ENCODE measurements around the gene NTNG1.

The NTNG1 gene

GRCh38 chr1:107494061-107494460 is 353.2 kb downstream of the NTNG1 start:
- FAIRE-seq (no peak), DNase-seq (ENCODE audit: low spot score) (no peak)

GRCh38 chr1:107496002-107496401 is 355.2 kb downstream of the NTNG1 start:
- DNase-seq (ENCODE audit: low spot score) (no peak), FAIRE-seq (no peak)

- no peak for FAIRE-seq
- DNase-seq (ENCODE audit: low spot score) = no peak
These were observed 358.4 kb downstream of the NTNG1 start for GRCh38 chr1:107499139-107499744.

GRCh38 chr1:107501081-107501605 is 360.3 kb downstream of the NTNG1 start:
- no peak for FAIRE-seq
- no peak for DNase-seq (ENCODE audit: low spot score)

- DNase-seq (ENCODE audit: low spot score) (no peak), FAIRE-seq (no peak)
These were observed 369.5 kb downstream of the NTNG1 start for GRCh38 chr1:107510347-107510746.

GRCh38 chr1:107512836-107513235 is 372.0 kb downstream of the NTNG1 start:
- no peak for FAIRE-seq
- no peak for DNase-seq (ENCODE audit: low spot score)

- FAIRE-seq = no peak
- DNase-seq (ENCODE audit: low spot score) = no peak
These were observed 374.0 kb downstream of the NTNG1 start for GRCh38 chr1:107514841-107515240.

GRCh38 chr1:107515702-107516101 is 374.9 kb downstream of the NTNG1 start:
- no peak for DNase-seq (ENCODE audit: low spot score)
- FAIRE-seq = no peak

- DNase-seq (ENCODE audit: low spot score) (no peak), FAIRE-seq (no peak)
These were observed 382.2 kb downstream of the NTNG1 start for GRCh38 chr1:107523061-107523460.

GRCh38 chr1:107523736-107524135 is 382.9 kb downstream of the NTNG1 start:
- DNase-seq (ENCODE audit: low spot score) (no peak), FAIRE-seq (no peak)

GRCh38 chr1:107524301-107524700 is 383.5 kb downstream of the NTNG1 start:
- FAIRE-seq (no peak), DNase-seq (ENCODE audit: low spot score) (no peak)

GRCh38 chr1:107525145-107525544 is 384.3 kb downstream of the NTNG1 start:
- DNase-seq (ENCODE audit: low spot score) = no peak
- no peak for FAIRE-seq

- FAIRE-seq (no peak), DNase-seq (ENCODE audit: low spot score) (no peak)
These were observed 385.1 kb downstream of the NTNG1 start for GRCh38 chr1:107525961-107526360.

- FAIRE-seq (no peak), DNase-seq (ENCODE audit: low spot score) (no peak)
These were observed 385.8 kb downstream of the NTNG1 start for GRCh38 chr1:107526524-107527198.

GRCh38 chr1:107529511-107530149 is 388.8 kb downstream of the NTNG1 start:
- FAIRE-seq (peak; percentile 48), DNase-seq (ENCODE audit: low spot score) (peak; percentile 61)

- no peak for DNase-seq (ENCODE audit: low spot score)
- no peak for FAIRE-seq
These were observed 389.7 kb downstream of the NTNG1 start for GRCh38 chr1:107530543-107530942.

GRCh38 chr1:107531065-107531908 is 390.4 kb downstream of the NTNG1 start:
- no peak for DNase-seq (ENCODE audit: low spot score)

GRCh38 chr1:107532318-107532717 is 391.5 kb downstream of the NTNG1 start:
- FAIRE-seq = no peak
- DNase-seq (ENCODE audit: low spot score) = no peak

More at GRCh38 chr1:107531065-107531908, 390.4 kb downstream of the NTNG1 start:
- FAIRE-seq = no peak
